K562 (cell line): ENCODE data around the gene SORCS2. TPM values are rescaled to one million over a fixed set of nuclear protein-coding genes. Genes with fewer than 3 reads are reported as not detected.

ENCODE experiments used
- ATAC-seq: fragments of 200-7000 bp; cut with Tn5 transposase; 3 replicates; pipeline ENCODE4 v1.9.1; 2020; ENCODE audit warnings: moderate library complexity
- BruUV-seq: library from RNA; stranded (reverse); fragments of 400-500 nt; replicated peaks from 2 replicates; lab custom pipeline; 2021; lab: Mats Ljungman, UMichigan
- CTCF ChIA-PET: fragments of 300-600 bp; formaldehyde crosslinking; extraction: SDS; loops from one replicate; lab custom pipeline; 2021; ENCODE audit warnings: low intra/inter-chr PET ratio; lab: Yijun Ruan, JAX
- POLR2A ChIA-PET: fragments of 300-600, 350-650 bp; sonication (Branson Sonifier 250); formaldehyde crosslinking; extraction: SDS; loops from one replicate; lab custom pipeline; 2021; ENCODE audit warnings: antibody characterized with exemption, inconsistent platforms; lab: Yijun Ruan, JAX
- DNase-seq, 4 experiments: peaks; one replicate each; pipeline versions ENCODE4 v3.0.0 to v3.0.0-alpha.2; 2011 to 2018; ENCODE audit warnings: low spot score in 3 of 4, mixed read lengths in 3 of 4; ENCODE audit errors: extremely low read depth in 1 of 4
- FAIRE-seq: peaks from 2 replicates; lab custom pipeline; 2011; peaks lifted over from hg19 to GRCh38; lab: Jason Lieb, UNC
- H2AFZ ChIP-seq: 2 replicates; pipeline ENCODE4 v1.6.0; 2011; ENCODE audit warnings: low read depth, low read length, control low read depth, inconsistent platforms
- H3K27ac ChIP-seq: fragments of 200-600 bp; 3 replicates; pipeline ENCODE4 v1.8.0; 2011; ENCODE audit warnings: low read depth, mild to moderate bottlenecking, control low read depth, inconsistent platforms, low read length, moderate library complexity, mixed read lengths; ENCODE audit errors: extremely low read depth
- H3K27me3 ChIP-seq, 2 experiments: fragments of 300-600 bp in 1 of 2; 2 replicates in 1 of 2; 3 replicates in 1 of 2; pipeline versions ENCODE4 v1.6.0 to v1.8.0; 2011; ENCODE audit warnings: inconsistent platforms in 2 of 2, low read length in 2 of 2, mild to moderate bottlenecking in 1 of 2, mixed read lengths in 1 of 2, moderate library complexity in 1 of 2; ENCODE audit not compliant: control insufficient read depth in 2 of 2, insufficient read depth in 2 of 2
- H3K36me3 ChIP-seq: fragments of 300-600 bp; 3 replicates; pipeline ENCODE4 v1.8.0; 2011; ENCODE audit warnings: mild to moderate bottlenecking, low read length, inconsistent platforms; ENCODE audit not compliant: control insufficient read depth, insufficient read depth
- H3K4me1 ChIP-seq, 2 experiments: fragments of 200-600 bp in 1 of 2; replicated peaks in 1 of 2; 2 replicates in 1 of 2; 3 replicates in 1 of 2; pipeline versions ENCODE4 v1.5.1 to v1.8.0; 2011; ENCODE audit warnings: inconsistent platforms in 2 of 2, low read length in 2 of 2, mild to moderate bottlenecking in 1 of 2, mixed read lengths in 1 of 2, moderate library complexity in 1 of 2; ENCODE audit not compliant: control insufficient read depth in 2 of 2, insufficient read depth in 2 of 2
- H3K4me2 ChIP-seq: 2 replicates; pipeline ENCODE4 v1.6.1; 2011; ENCODE audit warnings: low read length, control low read depth, inconsistent platforms, mixed read lengths; ENCODE audit not compliant: insufficient read depth
- H3K4me3 ChIP-seq: fragments of 200-600 bp; sonication (generic), shearing (Covaris generic); 2 replicates; pipeline ENCODE4 v1.5.1; 2016; ENCODE audit warnings: control low read depth, inconsistent platforms
- H3K79me2 ChIP-seq: fragments of 200-600 bp; 3 replicates; pipeline ENCODE4 v1.8.0; 2011; ENCODE audit warnings: low read length, inconsistent platforms; ENCODE audit not compliant: control insufficient read depth, insufficient read depth
- H3K9ac ChIP-seq, 2 experiments: 2 replicates each; pipeline versions ENCODE4 v1.6.0 to v1.6.1; 2011; ENCODE audit warnings: low read depth in 2 of 2, low read length in 2 of 2, control low read depth in 1 of 2, inconsistent platforms in 1 of 2, mild to moderate bottlenecking in 1 of 2, mixed read lengths in 1 of 2; ENCODE audit not compliant: insufficient read depth in 1 of 2
- H3K9me1 ChIP-seq: one replicate; pipeline ENCODE4 v1.6.0; 2011; ENCODE audit warnings: inconsistent platforms, mild to moderate bottlenecking, low read length, moderate library complexity; ENCODE audit not compliant: control insufficient read depth, insufficient read depth
- H3K9me3 ChIP-seq: replicated peaks from 2 replicates; pipeline ENCODE4 v1.5.1; 2011; ENCODE audit warnings: low read depth, low read length, inconsistent platforms; ENCODE audit not compliant: control insufficient read depth, insufficient read depth
- H4K20me1 ChIP-seq: replicated peaks from 2 replicates; pipeline ENCODE4 v1.6.1; 2011; ENCODE audit warnings: low read length, inconsistent platforms, mixed read lengths; ENCODE audit not compliant: control insufficient read depth, insufficient read depth
- BHLHE40 ChIP-seq: IDR thresholded peaks from 2 replicates; pipeline ENCODE4 v1.6.1; 2011; ENCODE audit warnings: low read length, improper control_type of control experiment
- JUND ChIP-seq, 2 experiments: IDR thresholded peaks; 2 replicates in 1 of 2; 3 replicates in 1 of 2; pipeline ENCODE4 v1.6.1; 2011; ENCODE audit warnings: borderline replicate concordance in 2 of 2, low read depth in 2 of 2, low read length in 2 of 2, improper control_type of control experiment in 1 of 2, missing biosample characterization in 1 of 2, missing genetic modification characterization in 1 of 2, missing genetic modification reagents in 1 of 2
- KDM1A ChIP-seq, 2 experiments: fragments of 450-650 bp; IDR thresholded peaks; 2 replicates each; pipeline ENCODE4 v1.6.1; 2016; ENCODE audit warnings: mild to moderate bottlenecking in 2 of 2
- PCBP1 ChIP-seq: fragments of 200-400 bp; formaldehyde crosslinking; IDR thresholded peaks from 2 replicates; pipeline ENCODE4 v1.6.1; 2018; ENCODE audit warnings: mild to moderate bottlenecking, low read depth, low read length; ENCODE audit not compliant: poor library complexity, severe bottlenecking
- XRCC5 ChIP-seq: fragments of 200-400 bp; formaldehyde crosslinking; IDR thresholded peaks from 2 replicates; pipeline ENCODE4 v1.6.1; 2017; ENCODE audit warnings: low read depth, mild to moderate bottlenecking, low read length
- WGBS: fragments of 100-300 bp; shearing (Covaris generic); methylation state at CpG from one replicate; pipeline ENCODE4 v1.1.6; 2016; ENCODE audit warnings: low coverage, mixed read lengths; ENCODE audit not compliant: insufficient coverage; ENCODE audit errors: missing lambda C conversion rate; 5-methylcytosine and 5-hydroxymethylcytosine counted together
- in situ Hi-C: fragments of 300-500 bp; cut with MboI; formaldehyde crosslinking; loops from 4 replicates; pipeline ENCODE4 v1.15.0; 2018; ENCODE audit warnings: inconsistent platforms, mixed read lengths
- intact Hi-C: fragments of 100-400 bp; cut with micrococcal nuclease; formaldehyde crosslinking; loops from 2 replicates; pipeline ENCODE4 v1.14.2; 2022
- polyA plus RNA-seq, 8 experiments: library from polyadenylated mRNA; depleted of rRNA in 4 of 8; stranded (reverse) in 5 of 8; unstranded in 3 of 8; fragments of >200 nt; fragmentation: Nextera tagmentation in 2 of 8; fragmentation: Illumina TruSeq in 1 of 8; extraction: Ambion mirVana in 2 of 8; extraction: Trizol in 1 of 8; gene quantifications; 2 replicates each; pipeline versions ENCODE4 v1.2.1 to v1.2.3, GENCODE V29; 2011 to 2014; ENCODE audit warnings: inconsistent platforms in 1 of 8, missing spikeins in 1 of 8
- total RNA-seq, 7 experiments: library from RNA; depleted of rRNA in 6 of 7; stranded (reverse); fragments of >200 nt in 6 of 7; fragmentation: Illumina TruSeq in 2 of 7; extraction: Trizol in 2 of 7; gene quantifications; 2 replicates each; pipeline versions ENCODE4 v1.2.1 to v1.2.3, GENCODE V29; 2011 to 2021; ENCODE audit warnings: low replicate concordance in 1 of 7
- TF ChIP-seq, protein P1 (sequence below): sonication (generic); formaldehyde crosslinking; IDR thresholded peaks from 2 replicates; pipeline ENCODE4 v1.9.0; 2022; ENCODE audit warnings: mild to moderate bottlenecking, missing genetic modification reagents

SORCS2 gene
- total and polyA plus RNA-seq, 9 of the 15 experiments (the other 6 are each of a cell fraction or from before 2014, with no cell fraction given) = not detected

DNA sequence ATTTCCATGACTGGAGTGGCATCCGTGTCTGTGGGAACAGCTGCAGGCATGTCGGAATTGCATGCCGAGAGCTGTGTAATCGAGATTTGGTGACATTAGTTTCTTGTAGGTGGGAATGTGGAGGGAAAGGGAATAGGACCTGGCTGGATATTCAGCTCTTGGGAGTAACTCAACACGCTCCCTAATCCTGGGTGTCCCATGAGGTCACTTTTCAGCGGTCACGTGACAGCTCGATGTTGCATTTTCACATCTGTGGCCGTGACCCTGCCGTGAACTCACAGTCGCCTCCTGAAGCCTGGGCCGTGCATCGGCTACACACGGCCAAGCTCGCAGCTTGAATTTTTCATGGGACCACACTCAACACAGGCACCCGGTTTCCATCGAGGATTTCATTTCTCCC, 268.2 kb downstream of the SORCS2 start (continued):
- no peak for TF ChIP-seq JUND (IDR thresholded peaks at IDR 0.05; ENCODE audit: borderline replicate concordance, low read depth, low read length)
- TF ChIP-seq JUND (tag; IDR thresholded peaks at IDR 0.05; ENCODE audit: borderline replicate concordance, low read depth, low read length) = peak; percentile 15; the same call in 1 of the 3 replicates
- TF ChIP-seq, protein P1, sequence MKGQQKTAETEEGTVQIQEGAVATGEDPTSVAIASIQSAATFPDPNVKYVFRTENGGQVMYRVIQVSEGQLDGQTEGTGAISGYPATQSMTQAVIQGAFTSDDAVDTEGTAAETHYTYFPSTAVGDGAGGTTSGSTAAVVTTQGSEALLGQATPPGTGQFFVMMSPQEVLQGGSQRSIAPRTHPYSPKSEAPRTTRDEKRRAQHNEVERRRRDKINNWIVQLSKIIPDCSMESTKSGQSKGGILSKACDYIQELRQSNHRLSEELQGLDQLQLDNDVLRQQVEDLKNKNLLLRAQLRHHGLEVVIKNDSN (CRISPR knock-in tag) = peak; percentile 78
- no peak for TF ChIP-seq PCBP1
- TF ChIP-seq KDM1A (IDR thresholded peaks at IDR 0.05) = no peak
- peak; percentile 29; the same call in 1 of the 2 replicates for TF ChIP-seq BHLHE40

DNA sequence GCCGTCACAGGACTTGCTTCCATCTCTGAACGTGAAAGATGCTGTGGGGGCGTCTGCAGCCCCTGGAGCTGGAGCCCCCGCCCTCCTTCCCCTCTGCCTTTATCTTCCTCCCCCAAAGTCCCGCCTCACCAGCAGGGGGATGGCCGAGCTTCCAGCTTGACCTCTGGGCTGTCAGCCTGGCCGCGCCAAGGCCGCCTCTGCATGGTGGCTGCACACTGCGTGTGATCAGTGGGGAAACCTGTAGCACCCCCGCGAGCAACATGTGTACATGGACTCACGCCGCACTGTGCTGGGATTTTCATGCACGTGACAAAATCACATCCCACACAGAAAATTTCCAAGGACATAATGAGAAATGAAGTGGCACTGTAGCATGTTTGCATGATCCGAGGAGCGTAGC, 268.9 kb downstream of the SORCS2 start:
- ATAC-seq (peak; percentile 32; the same call in 1 of the 3 replicates), FAIRE-seq (no peak)
- Histone ChIP-seq H3K9me1 (no peaks in the 10 kb centered on the region), H3K27ac (no peak overlapping the region), H3K4me2 (no peak overlapping the region), H3K36me3 (no peaks in the 10 kb centered on the region), H4K20me1 (peaks cover 14% of the 10 kb centered on the region), H3K9me3 (no peaks in the 10 kb centered on the region), H2AFZ (no peak overlapping the region), H3K4me3 (no peak overlapping the region)
- ChIA-PET POLR2A (interaction anchor here (0.6 kb wide), 1 partner anchor 84 kb away, joined by 3 read pairs; no protein-coding TSS in a partner anchor), CTCF (no interaction called here)
- in situ Hi-C loops = no loop called here
- 2% methylated on average over 16 of the region's 17 CpGs for WGBS
- intact Hi-C loops = no loop called here
- BruUV-seq = no TSS peak
- no peak for TF ChIP-seq XRCC5
- TF ChIP-seq, all 486 proteins: peak for 0
- peak in 1 of 4 experiments; percentile 5 for DNase-seq
- H3K4me1 ChIP-seq = no peaks in the 10 kb centered on the region; a peak in 2 of 5 replicates
- H3K79me2 ChIP-seq = no peaks in the 10 kb centered on the region
- no peak overlapping the region for H3K9ac ChIP-seq
- peaks cover 0 to 55% of the 10 kb centered on the region in 2 experiments; a peak in 3 of 5 replicates for H3K27me3 ChIP-seq
